ENCODE measurements around the gene TPCN2. TPM values are rescaled to one million over a fixed set of nuclear protein-coding genes. Genes with fewer than 3 reads are reported as not detected.

Gene TPCN2
- total RNA-seq, 4 donors from 2014 or later: 12.7 to 16.9 (median 14.2) TPM

GRCh38 chr11:69091638-69092165, 43.0 kb downstream of the TPCN2 start:
- TF ChIP-seq CTCF (IDR thresholded peaks at IDR 0.05) (no peak), POLR2A (IDR thresholded peaks at IDR 0.05) (no peak)
- no peak for DNase-seq (ENCODE audit: low spot score in 2 of 2)
- intact Hi-C loops (cut with DNase I; ENCODE audit: low total_unique reads): no loop called here
- no peak overlapping the region for H3K4me3 ChIP-seq (ENCODE audit: low read depth, poor library complexity, severe bottlenecking)
- 95 to 96% methylated on average over 6 of the region's 6 CpGs for WGBS, 2 donors

GRCh38 chr11:69092263-69092662, 43.5 kb downstream of the TPCN2 start:
- DNase-seq (ENCODE audit: low spot score in 2 of 2): no peak
- TF ChIP-seq POLR2A (IDR thresholded peaks at IDR 0.05) (no peak), CTCF (IDR thresholded peaks at IDR 0.05) (no peak)
- 93 to 94% methylated on average over 18 of the region's 18 CpGs for WGBS, 2 donors
- intact Hi-C loops (cut with DNase I; ENCODE audit: low total_unique reads): no loop called here
- no peak overlapping the region for H3K4me3 ChIP-seq (ENCODE audit: low read depth, poor library complexity, severe bottlenecking)

- no peak overlapping the region for H3K4me3 ChIP-seq (ENCODE audit: low read depth, poor library complexity, severe bottlenecking)
- DNase-seq (ENCODE audit: low spot score in 2 of 2): no peak
- intact Hi-C loops (cut with DNase I; ENCODE audit: low total_unique reads): no loop called here
- WGBS, 2 donors: 85 to 95% methylated on average over 10 of the region's 10 CpGs
- TF ChIP-seq POLR2A (IDR thresholded peaks at IDR 0.05) (no peak), CTCF (IDR thresholded peaks at IDR 0.05) (no peak)
These were observed 44.4 kb downstream of the TPCN2 start for GRCh38 chr11:69093106-69093505.

GRCh38 chr11:69094111-69094914, 45.6 kb downstream of the TPCN2 start:
- H3K4me3 ChIP-seq (ENCODE audit: low read depth, poor library complexity, severe bottlenecking): no peak overlapping the region
- TF ChIP-seq CTCF (IDR thresholded peaks at IDR 0.05) (no peak), POLR2A (IDR thresholded peaks at IDR 0.05) (no peak)
- 57% methylated on average over 11 to 16 of the region's 16 CpGs for WGBS, 2 donors
- no peak for DNase-seq (ENCODE audit: low spot score in 2 of 2)
- intact Hi-C loops (cut with DNase I; ENCODE audit: low total_unique reads): no loop called here

GRCh38 chr11:69094915-69095290, 46.2 kb downstream of the TPCN2 start:
- no peak for DNase-seq (ENCODE audit: low spot score in 2 of 2)
- intact Hi-C loops (cut with DNase I; ENCODE audit: low total_unique reads): no loop called here
- H3K4me3 ChIP-seq (ENCODE audit: low read depth, poor library complexity, severe bottlenecking): no peak overlapping the region
- no peak for TF ChIP-seq CTCF (IDR thresholded peaks at IDR 0.05)
- TF ChIP-seq POLR2A (IDR thresholded peaks at IDR 0.05): no peak
- WGBS, 2 donors: 70 to 74% methylated on average over 10 of the region's 10 CpGs
